Activated CD4-positive, alpha-beta T cell treated with anti-CD3 and anti-CD28 coated beads, Interleukin-2, amount 50 U/mL, for 1 hour (primary cell): ENCODE measurements around the gene HSBP1.

Source experiments
- DNase-seq: peaks from one replicate; pipeline ENCODE4 v3.0.0-alpha.2; 2020

HSBP1 gene

GRCh38 chr16:83840060-83840617 is 32.4 kb downstream of the HSBP1 start:
- DNase-seq: no peak

- no peak for DNase-seq
Measured at GRCh38 chr16:83842291-83842690, 34.5 kb downstream of the HSBP1 start.

GRCh38 chr16:83842756-83843507 is 35.2 kb downstream of the HSBP1 start:
- DNase-seq: no peak

- no peak for DNase-seq
Measured at GRCh38 chr16:83843657-83844056, 35.9 kb downstream of the HSBP1 start.

GRCh38 chr16:83845263-83845662 is 37.5 kb downstream of the HSBP1 start:
- DNase-seq: no peak

GRCh38 chr16:83847371-83848225 is 39.8 kb downstream of the HSBP1 start:
- no peak for DNase-seq

GRCh38 chr16:83849421-83849820 is 41.6 kb downstream of the HSBP1 start:
- DNase-seq: no peak

GRCh38 chr16:83850947-83851346 is 43.2 kb downstream of the HSBP1 start:
- DNase-seq: no peak

GRCh38 chr16:83851473-83851872 is 43.7 kb downstream of the HSBP1 start:
- DNase-seq: no peak

GRCh38 chr16:83852774-83853173 is 45.0 kb downstream of the HSBP1 start:
- DNase-seq: no peak

GRCh38 chr16:83853834-83854233 is 46.1 kb downstream of the HSBP1 start:
- no peak for DNase-seq

GRCh38 chr16:83854420-83854819 is 46.6 kb downstream of the HSBP1 start:
- DNase-seq: no peak

- DNase-seq: no peak
Measured at GRCh38 chr16:83856792-83857191, 49.0 kb downstream of the HSBP1 start.

- no peak for DNase-seq
Measured at GRCh38 chr16:83859265-83859664, 51.5 kb downstream of the HSBP1 start.

GRCh38 chr16:83862661-83863060 is 54.9 kb downstream of the HSBP1 start:
- DNase-seq: no peak

GRCh38 chr16:83863682-83864081 is 55.9 kb downstream of the HSBP1 start:
- DNase-seq: no peak
